Measurements from ENCODE around the gene DLL4.
"Not testable (repeated sequence)": the region's sequence is repeated elsewhere in the genome, so short reads cannot be mapped to it uniquely, and the experiment has no call there.

The DLL4 gene

DNA sequence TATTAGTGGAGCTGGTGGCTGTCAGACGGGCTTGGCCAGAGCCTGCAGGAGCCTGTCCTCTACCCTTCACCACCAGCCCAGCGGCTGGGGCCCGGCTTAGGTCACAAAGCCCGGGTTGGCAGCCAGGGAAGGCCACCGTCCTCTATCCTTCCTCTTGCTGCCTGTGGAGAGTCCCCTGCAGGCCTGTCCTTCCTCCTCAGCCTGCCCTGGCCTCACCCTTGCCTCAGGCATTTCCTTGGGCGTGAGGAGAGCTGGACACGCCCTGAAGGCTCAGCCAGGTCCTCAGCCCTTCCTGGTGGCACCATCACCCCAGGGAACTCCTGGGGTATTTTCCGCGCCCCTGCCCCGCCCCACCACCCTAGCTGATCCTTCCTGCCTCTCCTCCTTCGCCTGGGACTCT lies 31.8 kb downstream of the DLL4 start:
- no peak for DNase-seq

DNA sequence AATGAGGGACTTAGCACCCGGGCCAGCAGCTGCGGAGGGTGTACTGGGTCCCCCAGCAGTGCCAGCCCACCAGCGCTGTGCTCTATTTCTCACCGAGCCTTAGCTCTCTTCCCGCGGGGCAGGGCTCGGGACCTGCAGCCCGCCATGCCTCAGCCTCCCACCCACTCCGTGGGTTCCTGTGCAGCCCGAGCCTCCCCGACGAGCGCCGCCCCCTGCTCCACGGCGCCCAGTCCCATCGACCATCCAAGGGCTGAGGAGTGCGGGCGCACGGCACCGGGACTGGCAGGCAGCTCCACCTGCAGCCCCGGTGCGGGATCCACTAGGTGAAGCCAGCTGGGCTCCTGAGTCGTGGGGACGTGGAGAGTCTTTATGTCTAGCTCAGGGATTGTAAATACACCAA lies 32.6 kb downstream of the DLL4 start:
- not testable (repeated sequence) for DNase-seq

DNA sequence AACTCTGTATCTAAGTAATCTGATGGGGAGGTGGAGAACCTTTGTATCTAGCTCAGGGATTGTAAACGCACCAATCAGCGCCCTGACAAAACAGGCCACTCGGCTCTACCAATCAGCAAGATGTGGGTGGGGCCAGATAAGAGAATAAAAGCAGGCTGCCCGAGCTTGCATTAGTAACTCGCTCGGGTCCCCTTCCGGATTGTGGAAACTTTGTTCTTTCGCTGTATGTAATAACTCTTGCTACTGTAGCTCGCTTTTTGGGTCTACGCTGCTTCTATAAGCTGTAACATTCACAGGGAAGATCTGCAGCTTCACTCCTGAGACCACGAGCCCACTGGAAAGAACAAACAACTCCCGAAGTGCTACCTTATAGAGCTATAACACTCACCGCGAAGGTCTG lies 33.2 kb downstream of the DLL4 start:
- not testable (repeated sequence) for DNase-seq

DNA sequence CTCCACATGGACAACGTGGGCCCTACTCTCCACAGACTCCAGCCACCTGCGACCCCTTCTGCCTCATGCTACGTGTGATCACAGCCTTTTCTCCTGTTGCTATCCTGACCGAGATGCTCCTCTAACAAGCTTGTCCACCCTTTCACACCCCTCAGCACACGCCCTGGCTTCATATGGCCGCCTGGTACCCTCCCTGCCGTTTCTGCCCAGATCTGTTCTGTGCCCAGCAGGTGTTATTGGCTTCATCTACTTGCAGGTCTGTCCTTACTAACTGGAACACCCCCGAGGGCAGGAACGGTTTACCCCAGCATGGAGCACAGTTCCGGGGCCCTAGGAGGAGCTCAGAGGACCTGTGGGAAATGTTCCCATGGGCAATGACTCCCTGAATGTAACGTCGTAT lies 34.1 kb downstream of the DLL4 start:
- DNase-seq = no peak

DNA sequence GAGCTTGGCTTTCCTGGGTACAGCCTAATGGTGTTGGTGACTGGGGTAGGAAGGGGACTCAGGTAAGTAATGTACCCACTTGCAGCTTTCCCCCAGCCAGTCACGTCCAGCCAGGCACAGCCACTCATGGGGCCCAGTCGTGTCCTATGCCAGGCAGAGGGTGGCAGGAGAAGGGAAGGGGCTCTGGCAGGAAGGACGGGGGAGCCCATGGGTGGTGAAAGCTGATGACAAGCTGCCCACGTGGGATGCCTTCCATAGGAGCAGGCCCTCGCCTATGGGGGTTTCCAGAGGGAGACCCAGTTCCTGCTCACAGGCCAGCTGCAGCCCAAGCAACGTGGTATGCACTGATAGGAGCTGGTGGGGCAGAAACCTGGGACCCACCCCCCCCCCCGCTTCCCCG lies 34.9 kb downstream of the DLL4 start:
- DNase-seq = no peak

DNA sequence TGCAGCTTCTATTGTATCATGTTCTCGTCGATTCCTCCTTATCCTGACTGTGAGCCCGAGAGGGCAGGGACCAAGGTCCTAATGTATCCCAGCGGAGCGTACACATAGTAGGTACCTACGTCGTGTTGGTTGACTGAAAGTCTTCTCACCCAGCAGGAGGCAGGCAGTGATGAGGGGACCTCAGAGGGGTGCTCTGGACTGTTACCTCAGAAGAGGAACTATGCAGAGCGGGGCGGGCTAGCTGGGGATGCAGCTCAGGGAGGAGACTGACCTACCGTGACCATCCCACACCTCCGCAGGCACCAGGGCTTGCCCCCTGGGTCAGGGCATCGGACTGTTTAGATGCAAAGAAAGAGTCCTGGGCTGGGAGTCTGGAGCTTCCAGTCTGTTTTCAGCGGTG lies 35.5 kb downstream of the DLL4 start:
- no peak for DNase-seq

DNA sequence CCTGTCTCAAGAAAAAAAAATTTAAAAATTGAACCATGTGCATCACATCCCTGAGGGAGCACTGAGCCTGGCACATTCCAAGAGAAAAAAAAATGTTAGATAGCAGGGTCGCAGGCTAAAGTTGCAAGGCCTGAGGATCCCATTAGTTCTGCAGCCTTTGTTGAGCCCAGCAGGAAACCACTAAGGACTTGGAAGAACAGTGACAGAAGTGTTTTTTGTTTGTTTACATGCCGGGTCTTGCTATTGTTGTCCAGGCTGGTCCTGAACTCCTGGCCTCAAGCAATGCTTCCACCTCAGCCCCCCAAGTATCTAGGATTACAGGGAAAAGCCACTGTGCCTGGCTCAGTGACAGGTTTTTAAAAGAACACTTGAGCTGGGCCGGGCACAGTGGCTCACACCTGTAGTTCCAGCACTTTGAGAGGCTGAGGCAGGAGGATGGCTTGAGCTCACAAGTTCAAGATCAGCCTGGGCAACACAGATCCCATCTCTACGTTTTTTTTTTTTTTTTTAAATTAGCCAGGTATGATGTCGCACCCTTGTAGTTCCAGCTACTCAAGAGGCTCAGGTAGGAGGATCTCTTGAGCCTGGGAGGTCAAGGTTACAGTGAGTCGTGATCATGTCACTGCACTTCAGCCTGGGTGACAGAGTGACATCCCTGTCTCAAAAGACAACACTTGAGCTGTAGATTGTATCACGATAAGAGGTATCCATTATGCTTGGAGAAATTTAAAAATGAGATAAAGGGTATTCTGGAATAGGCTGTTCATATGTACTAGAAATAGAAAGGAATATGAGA lies 39.3 kb downstream of the DLL4 start:
- DNase-seq = no peak

DNA sequence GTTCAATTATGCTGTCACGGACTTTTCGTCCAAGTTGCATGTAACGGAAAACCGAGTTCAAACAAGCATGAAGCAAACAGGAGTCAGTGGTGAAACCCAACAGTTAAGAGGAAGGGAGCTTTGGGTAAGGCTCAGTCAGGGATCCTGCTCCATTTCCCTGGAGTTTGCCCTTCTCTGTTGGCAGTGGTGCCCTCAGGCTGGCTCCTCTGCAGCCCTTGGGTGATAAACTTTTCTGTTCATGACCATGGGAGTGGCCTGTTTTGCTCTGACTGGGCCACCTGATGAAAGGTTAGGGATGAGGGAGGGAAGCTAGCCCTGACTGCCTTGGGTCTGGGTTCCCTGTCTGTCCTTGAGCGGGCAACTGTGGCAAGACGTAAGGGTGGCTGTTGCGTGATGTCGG lies 40.2 kb downstream of the DLL4 start:
- no peak for DNase-seq

DNA sequence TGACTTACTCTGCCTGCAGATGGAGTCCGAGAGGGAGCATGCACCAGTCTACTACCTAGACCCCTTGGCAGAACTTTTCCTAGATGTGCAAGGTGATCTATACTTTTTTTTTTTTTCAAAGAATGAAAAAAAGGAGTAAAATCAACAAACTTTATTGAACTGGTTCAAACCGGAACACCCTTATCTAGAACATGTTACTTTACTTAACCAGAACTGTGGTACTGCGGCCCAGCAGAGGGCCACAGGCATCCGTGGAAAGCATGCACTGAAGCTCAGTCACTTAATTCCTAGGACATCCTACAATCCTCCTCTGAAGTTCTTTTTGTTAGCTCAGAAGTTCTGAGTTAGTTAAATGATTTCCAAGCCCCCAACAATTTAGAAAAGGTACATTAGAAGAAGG lies 45.7 kb downstream of the DLL4 start:
- DNase-seq = no peak

DNA sequence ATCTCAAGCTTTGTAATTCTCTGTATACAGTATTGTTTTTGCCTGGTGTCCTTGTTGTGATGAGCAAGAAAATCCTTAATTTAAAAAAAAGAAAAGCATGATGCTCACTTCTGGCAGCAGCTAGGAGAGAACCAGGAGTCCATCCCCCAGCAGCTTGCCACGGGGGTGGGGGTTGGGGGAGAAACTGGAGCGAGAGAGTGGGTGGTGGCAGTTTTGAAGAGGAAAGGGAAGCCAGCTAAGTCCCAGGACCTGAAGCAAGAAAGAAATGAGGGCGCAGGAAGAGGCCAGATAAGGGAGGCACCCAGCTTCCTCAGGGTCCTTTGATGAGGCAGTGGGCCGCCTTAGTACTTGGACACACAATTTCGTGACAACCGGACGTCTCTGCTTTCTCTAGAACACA lies 47.7 kb downstream of the DLL4 start:
- no peak for DNase-seq

DNA sequence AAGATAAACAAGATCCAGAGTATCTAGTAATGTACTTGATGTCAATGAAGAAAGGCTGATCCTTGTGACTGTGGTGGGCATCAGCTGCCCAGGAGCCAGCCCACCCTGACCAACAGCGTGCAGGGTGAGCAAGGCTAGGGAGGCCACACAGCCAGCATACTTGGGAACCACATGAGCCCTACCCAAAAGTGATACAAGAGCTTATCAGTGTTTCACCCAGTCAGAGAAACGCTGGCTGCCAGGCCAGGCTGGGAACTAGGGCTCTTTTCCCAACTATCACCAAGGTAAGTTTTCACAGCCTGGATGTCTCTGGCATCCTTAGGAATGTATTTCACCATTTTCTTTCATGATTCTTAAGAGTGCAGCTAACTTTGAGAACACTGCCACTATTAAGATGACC lies 49.0 kb downstream of the DLL4 start:
- DNase-seq = no peak

DNA sequence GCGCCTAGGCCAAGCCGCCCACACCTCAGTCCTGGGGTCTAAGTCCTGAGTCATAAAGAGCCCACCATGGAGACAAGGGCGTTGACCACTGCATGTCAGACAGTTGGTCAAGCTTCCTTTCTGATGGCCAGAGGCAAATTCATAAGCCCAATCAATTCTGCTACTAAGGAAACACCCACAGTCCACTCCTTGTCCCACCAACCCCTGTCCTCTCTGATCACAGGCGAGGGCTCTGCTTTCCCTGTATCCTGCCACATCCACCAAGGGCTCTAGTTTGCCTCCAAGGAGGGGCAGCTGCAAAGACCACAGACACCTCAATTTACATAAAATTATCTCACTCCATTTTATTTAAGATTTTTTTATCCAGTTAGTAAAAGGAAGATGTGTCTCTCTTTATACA lies 49.4 kb downstream of the DLL4 start:
- DNase-seq = no peak

DNA sequence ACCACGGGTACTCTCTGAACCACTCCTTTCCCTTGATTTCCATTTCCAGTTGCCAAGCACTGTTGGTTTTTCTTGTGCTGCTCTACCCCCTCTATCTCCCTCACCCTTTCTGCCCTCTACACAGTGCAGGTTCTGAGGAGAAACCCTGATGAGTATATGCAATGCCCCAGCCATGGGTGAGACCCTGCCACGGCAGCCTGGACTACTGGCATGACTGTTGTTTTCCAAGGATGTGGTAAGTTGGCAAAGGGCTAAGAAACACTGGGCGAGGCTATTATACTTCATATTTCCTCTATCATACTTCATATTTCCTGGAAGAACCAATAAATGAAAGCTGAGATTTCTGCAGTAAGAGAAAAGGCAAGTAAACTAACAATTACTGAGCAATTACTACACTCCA lies 52.0 kb downstream of the DLL4 start:
- DNase-seq = no peak

DNA sequence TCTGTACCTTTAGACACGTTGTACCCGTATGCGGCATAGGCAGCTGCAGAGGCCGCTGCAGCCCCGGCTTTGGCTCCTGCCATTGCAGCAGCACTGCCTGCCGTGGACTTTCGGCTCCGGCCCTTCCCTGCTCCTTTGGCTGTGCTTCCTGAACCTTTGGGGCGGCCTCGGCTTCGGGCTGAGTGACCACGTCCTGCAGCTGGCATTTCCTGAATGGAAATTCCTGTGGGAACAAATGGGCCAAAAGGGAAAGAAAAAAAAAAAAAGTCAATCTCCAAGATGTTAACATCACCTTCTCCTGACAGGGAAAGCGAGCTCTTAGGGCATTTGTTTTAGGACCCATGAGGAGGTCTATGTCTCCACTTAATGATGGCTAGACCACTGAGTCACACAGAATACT lies 53.7 kb downstream of the DLL4 start:
- no peak for DNase-seq

DNA sequence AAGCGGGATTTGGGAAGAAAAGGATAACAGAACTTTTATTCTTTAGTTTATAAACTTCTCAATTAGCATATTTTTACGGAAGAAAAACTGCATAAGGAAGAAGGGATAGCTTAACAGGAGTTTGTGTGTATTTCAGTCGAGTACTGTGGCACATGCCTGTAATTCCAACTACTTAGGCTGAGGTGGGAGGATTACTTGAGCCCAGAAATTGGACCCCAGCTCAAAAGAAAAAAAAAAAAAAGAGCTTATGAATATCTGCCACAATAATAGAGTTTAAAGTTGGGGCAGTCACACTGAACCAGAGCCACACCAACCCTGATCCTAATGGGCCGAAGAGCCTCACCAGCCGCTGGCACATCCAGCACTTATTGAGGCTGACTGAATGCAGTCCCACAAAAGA lies 55.3 kb downstream of the DLL4 start:
- no peak for DNase-seq

DNA sequence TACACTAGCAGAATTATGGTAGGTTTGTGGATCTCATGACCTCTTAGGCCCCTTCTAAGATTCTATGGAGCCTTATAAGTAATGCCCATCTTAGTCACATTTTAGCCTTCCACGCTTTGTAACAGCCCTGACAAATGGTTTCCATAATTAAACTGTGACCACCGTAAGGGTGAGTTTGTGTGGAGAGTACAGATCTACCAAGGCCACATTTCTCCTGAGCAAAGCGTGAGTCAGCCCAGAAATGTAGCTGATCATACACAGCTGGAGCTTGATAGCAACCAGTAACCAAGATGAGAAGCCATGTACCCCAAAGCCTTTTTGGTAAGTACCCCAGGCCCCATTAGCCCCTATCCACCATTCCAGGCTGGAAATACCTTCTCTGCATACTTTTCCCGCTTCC lies 55.8 kb downstream of the DLL4 start:
- no peak for DNase-seq

DNA sequence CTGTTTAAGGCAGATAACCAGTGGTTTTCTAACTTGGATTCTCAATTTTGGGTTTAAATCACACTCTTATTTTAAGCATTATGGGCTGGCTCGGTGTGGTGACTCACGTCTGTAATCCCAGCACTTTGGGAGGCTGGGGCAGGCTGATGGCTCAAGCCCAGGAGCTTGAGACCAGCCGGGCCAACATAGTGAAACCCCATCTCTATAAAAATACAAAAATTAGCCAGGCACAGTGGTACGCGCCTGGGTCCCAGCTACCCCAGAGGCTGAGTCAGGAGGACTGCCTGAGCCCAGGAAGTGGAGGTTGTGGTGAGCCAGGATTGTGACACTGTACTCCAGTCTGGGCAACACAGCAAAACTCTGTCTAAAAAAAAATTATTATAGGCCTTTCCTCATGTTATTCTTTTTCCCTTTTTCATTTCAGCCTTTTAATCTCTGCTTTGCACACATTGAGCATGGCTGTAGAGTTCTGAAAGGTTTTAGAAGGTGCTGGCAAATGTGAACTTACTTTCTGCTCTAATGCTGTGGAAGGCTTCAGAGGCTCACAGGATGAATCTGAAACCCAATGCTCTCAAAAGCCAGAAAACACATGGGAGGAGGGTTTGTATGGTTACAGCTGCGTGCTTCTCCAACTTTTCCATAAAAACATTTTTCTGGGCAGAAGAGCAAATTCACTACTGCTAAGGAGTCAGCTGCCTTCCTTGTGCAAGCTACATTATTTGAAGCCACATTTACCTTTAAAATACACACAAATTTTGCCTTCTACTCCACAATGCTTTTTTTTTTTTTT lies 56.6 kb downstream of the DLL4 start:
- DNase-seq = no peak

DNA sequence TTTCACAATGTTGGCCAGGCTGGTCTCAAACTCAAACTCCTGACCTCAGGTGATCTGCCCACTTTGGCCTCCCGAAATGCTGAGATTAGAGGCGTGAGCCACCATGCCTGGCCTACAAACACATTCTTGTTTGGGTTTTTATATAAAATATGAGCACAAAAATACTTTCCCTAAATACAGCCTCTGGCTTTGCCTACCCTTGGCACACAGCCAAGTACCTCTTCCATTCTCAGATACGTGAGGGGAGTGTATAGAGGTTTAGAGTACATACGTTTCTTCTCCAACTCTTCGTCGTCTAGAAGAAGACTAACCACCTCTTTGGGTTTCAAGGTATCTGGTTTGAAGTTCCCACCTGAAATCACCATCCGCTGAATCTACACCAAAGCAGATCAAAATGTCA lies 57.7 kb downstream of the DLL4 start:
- no peak for DNase-seq

DNA sequence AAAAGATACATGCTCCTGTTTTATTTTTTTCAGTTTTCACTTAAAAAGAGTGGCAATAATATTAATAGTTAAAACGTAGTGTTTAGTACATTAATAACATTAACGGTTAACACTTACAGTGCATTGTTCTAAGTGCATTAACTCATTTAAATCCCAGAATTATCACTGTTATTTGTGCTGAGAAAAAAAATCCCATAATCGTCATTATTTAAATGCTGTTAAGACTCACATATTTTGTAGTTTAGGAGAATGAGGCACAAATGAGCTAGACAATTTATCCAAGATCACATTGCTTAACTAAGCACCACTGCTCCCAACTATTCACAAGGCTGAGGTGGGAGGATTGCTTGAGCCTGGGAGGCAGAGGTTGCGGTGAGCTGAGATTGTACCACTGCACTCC lies 59.0 kb downstream of the DLL4 start:
- DNase-seq = no peak

Data from T-helper 9 cell (primary cell).